HG03064 (cell line): ENCODE results near the gene RFC2.
A peak's percentile ranks its signal among the peaks of the same experiment; 100 is the strongest.

Experiments
- ATAC-seq: cut with Tn5 transposase; IDR thresholded peaks from one replicate; pipeline ENCODE4 v1.9.1; 2021; ENCODE audit warnings: low read depth; ENCODE audit not compliant: unreplicated experiment

RFC2 gene

DNA sequence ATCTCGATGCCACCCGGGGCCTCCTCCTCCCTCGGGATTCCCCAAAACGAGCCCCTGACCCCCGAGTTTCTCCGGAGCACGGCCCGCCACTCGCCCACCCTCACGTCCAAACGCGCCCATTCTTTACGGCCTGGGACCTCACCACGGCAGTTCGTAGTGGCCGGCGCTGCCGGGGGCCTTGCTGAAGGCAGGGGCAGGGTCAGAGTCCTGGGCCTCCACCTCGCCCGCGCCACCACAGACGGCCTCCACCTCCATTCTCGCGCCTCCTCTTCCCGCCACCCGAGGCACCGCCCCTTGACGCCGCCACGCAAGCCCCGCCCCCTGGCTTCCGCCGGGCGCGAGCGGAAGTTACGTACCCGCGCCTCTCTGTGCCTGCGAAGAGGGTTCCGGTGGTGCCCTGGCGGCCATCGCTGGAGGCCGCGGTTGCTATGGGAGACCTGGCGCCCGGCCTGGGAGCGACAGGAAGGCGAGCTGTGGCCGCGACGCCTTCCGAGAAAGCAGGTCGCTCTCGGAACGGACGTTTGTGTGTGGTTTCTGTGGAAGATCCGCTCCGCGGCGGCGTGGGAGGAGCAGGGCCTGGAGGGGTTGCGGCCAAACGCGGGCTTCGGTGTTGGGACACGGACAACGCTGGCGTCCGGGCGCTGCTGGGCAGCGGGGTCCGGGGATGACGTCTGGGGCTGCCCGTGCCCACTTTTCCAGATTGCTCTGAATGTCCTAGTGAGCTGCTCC, at the start of gene RFC2:
TSS of gene RFC2 (minus strand) at position 271 of the 729 bp plus-strand sequence. CDS start at position 255, 16 bp downstream.
- ATAC-seq = peak; percentile 92

DNA sequence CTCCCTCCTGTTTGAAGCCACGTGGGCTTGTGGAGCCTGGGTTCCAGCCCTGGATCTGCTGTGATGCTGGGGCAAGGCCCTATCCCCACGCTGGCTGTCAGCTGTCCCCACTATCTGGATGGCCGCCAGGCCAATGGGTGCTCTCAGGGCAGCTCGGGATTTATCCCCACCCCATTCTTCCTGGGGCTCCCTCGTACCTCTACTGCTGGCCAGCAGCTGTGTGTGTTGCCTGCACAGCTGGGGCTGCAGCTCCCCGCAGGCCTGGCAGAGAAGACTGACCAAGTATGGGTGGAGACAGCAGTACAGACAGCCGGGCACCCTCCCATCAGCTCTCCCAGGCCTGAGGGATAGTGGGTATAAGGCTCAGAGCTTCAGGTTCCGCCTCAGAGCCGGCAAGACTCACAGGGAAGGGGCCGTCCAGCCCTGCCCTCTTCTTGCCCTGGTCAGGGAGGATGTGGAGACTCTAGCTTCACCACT, 48.6 kb upstream of the RFC2 start:
- ATAC-seq = no peak

DNA sequence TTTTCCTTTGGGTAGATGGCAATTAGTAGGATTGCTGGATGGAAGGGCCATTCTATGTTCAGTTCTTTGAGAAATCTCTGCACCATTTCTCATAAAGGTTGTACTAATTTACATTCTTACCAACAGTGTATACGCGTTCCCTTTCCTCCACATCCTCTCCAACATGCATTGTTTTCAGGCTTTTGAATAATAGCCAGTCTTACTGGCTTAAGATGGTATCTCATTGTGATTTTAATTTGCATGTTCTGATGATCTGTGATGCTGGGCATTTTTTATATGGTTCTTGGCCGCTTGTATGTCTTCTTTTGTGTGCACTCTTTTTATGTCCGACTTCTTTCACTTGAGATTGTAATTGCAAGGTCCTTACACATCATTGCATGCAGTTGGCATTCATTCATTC, 46.7 kb upstream of the RFC2 start:
- ATAC-seq = no peak

DNA sequence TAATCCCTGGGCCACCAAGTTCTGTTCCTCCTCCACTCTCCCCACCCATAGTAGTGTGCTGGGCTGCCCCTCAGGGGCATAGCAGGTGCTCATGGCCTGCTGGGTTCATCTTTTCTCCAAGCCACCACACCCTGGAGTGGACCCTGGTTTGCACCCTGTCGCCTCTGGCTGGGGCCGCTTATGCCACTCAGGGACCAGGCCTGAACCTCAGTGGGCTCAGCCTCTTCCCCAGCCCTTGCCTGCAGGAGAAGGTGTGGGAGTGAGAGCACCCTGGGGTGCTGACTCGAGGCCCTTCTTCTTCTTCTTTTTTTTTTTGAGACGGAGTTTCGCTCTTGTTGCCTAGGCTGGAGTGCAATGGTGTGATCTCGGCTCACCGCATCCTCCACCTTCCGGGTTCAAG, 45.2 kb upstream of the RFC2 start:
- ATAC-seq = no peak

DNA sequence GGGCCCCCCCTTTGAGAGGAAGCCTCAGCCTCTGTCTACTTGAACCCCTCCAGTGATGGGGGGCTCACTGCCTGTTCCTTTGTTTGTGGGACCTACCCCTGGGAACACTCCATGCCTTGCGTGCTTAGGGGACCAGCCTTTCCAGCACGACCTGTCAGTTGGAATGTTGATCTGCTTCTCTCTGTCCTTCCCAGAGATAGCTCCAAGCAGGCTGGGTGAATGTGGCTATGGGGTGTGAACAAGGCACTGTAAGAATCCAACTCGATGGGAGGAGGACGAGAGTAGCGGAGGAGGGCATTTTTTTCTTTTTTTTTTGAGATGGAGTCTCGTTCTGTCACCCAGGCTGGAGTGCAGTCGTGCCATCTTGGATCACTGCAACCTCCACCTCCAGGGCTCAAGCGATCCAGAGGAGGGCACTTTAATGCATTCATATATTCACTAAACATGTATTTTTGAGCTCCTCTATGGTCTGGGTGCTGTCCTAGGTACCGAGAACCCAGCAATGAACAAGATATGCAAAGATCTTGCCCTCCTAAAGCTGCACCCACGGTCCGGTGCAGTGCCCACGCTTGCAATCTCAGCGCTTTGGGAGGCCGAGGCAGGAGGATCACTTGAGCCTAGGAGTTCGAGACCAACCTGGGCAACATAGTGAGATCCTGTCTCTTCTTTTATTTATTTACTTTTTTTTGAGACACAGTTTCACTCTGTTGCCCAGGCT, 43.5 kb upstream of the RFC2 start:
- no peak for ATAC-seq

DNA sequence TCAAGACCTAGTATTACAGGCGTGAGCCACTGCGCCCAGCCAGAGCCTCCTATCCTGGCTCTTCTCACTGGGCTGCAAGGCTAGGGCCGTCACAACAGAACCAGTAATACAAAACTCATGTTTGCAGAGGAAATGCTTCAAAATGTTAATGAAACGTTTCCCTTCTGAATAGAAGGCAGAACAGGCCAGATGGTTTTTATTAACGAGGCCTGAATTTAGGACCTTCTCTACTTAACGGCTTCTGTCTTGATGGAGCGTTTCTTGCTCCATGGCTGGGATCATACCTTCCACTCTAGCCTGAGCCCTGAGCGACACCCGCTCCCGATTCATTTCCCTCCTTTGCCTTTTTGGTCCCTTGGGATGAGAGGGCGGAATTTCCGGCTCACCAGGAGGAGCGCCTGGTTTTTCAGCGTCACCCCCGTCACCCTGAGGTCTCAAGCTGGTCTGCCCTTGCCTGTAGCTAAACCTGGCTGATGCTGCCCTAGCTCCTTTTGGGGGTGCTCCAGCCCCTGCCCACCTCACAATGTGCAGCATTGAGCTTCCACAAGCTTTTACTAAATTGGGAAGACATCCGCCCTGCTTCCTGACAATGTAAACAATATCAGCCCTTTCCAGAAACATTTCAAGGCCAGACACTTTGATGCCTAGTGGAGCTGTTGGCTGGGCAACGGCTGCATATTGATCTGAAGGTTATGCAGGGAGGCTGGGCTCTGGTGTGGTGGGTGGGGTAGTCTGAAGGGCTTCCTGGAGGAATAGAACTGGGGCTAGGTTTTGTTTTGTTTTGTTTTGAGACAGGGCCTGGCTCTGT, 40.2 kb upstream of the RFC2 start:
- ATAC-seq = no peak

DNA sequence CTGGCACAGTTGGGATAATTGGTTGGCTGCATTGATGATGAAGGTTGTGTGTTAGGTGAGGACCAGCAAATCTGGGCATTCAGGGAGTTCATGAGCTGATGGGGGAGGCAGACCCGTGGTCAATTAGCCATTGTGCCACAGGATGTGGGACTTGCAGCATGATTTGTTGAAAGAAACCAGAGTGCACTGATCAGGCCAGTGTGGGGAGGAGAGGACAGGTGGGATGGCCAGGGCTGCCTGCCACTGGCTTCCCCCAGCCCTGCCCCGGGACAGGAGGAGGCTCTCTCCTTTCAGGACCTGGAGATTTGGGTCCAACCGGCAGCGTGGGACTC, 39.3 kb upstream of the RFC2 start:
- ATAC-seq = no peak

DNA sequence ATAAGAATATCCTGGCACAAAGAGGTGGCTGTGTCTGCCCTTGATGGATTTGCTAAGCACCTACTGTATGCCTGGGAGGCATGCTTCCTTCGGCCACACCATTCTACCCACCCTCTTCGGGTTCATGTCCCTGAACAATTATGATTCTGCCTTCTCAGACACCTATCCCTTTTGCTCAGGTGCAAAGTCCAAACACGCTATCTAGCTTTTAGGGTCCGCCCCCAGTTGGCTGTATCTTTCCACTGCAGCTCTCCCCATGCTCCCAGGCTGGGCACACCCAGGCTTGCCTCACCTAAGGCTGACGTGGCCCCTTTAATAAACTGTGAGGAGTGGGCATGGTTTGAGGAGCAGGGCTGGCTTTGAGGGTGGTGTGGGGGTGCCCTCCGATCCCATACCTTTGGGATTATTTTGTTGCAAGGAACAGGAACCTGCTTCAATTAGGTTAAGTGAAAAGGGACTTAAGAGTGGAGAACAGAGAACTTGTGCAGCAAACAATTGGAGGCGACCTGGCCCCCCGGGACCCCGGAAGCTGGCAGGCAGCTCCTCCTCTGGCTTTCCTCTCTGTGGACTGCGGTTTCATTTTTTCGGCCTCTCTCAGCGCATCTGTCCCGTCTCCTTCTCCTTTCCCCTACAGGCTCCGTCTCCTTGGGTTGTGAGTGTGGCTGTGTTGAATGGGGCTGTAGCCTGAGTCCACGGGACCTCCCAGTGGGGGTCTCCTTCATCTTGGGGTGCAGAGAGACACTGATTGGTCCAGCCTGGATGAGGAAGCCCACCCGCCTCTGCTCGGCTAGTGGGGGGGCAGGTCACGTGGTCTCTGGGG, 38.8 kb upstream of the RFC2 start:
- no peak for ATAC-seq

DNA sequence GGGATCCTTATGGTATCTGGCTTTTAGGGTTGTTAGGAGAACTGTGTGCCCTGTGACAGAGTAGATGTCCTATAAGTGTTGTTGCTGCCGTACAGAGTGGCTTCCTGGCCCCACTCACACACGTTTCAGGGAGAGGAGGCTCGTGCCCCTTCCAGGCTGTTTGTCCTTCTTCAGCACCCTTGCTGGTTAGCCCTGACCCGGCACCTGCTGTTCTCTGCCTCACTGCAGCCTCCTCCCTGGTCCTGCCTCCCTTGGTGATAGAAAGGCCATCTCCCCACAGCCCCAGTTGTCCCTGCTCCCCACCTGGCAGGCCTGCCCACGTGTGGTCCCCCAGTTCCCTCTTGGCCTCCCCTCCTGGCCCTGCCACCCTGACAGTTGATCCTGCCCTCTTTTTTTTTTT, 37.3 kb upstream of the RFC2 start:
- ATAC-seq = no peak

DNA sequence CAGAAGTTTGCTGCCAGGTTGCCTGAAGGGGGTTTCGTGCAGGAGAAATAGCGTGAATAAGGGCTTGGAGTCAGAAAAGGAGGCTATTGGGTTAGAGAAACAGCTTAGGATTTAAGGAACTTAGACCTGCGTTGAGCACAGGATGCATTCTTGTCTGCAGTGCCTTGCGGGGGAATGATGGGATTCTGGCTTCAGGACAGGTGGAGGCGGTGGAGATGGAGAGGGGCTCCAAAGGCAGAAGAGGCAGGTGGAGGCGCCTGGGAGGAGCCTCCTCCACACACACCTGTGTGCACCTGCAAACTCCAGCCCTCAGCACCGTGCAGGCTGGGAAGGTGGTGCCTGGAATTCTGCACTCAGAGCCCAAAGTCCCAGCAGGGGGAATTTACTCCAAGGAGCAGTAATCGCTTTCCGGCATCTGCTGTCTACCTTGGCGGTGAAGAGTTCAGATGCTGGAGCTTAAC, 36.8 kb upstream of the RFC2 start:
- ATAC-seq = no peak

DNA sequence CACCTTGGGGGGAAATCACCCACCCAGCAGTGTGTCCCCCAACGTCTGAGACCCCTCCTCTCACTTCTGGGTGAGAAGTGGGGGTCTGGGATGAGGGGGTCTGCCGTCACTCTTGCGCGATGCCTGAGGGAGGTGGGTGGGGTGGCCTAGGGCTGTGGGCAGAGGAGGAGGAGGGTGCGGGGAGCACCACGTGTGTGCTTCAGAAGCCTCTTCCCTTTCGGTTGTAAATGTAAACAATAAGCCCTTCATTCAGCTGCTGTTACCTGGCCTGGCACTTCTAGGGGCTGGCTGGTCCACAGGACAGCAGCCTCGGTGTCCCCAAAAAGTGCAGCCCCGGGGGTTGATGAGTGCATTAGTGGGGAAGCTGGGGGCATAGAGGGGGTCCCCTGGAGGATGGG, 36.4 kb upstream of the RFC2 start:
- no peak for ATAC-seq

DNA sequence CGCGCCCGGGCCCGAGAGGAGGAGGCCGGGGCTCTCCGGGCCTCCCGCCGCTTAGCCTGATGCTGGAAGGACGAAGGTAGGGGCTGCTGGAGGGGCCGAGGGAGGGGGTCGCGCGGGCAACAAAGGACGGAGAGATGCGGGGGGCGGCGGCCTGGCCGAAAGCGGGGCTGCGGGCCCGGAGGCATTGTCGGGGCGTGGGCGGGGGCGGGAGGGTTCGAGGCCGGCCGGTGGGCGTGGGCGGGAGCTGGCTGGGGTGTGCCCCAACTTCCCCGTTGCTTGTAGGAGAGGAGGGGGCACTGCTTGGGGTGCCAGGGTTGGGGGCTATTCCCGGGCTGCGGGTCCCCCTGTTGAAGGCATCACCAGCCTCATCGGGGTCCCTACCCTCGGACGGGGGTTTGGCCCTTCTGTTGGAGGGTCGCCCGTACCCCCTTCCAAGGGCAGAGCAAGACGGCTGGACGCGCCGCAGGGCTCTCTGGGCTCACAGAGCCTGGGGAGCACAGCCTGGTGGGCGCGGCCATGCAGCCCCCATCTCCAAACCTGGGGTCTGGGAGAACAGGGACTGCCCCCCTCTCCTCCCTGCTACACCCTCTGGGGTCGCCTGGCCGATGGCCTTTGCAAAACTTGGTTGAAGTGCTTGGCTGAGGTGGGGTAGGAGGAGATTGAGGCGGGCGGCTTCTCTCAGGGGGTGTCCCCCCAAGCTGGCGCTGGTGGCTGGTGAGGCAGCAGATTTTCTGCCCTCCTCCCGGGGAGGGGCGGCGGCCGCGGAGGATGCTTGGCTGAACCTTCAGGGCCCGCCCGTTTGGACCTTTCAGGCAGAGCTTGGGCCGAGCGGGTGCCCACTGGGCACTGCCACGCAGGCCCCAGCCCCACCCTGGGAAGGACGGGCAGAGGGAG, 35.7 kb upstream of the RFC2 start:
- ATAC-seq = no peak

DNA sequence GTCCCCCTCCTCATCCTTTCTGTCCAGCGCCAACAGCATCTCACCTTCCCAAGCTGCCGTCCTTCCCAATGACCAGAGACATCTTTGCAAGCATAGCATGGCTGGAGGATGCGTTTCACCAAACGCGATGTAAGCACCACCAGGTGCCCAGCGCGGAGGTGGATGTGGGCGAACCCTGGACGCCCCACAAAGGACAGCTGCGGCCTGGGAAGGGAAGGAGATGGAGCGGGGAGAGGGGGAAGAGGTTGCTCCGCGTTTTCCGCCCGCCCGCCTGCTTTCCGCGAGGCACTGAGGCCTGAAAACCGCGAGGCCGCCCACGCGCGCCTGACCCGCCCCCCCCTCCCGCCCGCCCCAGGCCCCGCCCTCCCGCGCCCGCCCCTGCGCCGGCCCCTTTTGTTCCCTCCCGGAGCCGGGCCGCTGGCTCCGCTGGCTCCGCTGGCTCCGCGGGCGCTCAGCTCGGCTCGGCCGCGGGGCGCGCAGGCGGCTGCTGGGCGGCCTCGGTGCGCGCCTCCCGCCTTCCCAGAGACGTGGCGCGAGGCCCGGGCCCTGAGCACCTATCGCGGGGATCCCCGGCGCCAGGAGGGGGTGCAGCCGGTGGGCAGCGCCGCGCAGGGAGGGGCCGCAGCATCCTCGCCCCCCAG, 34.9 kb upstream of the RFC2 start, which contains the start of gene CLIP2:
TSS of gene CLIP2 (plus strand) at position 390 of the 641 bp plus-strand sequence. CDS start 28,140 bp downstream, outside the sequence.
- ATAC-seq = no peak

DNA sequence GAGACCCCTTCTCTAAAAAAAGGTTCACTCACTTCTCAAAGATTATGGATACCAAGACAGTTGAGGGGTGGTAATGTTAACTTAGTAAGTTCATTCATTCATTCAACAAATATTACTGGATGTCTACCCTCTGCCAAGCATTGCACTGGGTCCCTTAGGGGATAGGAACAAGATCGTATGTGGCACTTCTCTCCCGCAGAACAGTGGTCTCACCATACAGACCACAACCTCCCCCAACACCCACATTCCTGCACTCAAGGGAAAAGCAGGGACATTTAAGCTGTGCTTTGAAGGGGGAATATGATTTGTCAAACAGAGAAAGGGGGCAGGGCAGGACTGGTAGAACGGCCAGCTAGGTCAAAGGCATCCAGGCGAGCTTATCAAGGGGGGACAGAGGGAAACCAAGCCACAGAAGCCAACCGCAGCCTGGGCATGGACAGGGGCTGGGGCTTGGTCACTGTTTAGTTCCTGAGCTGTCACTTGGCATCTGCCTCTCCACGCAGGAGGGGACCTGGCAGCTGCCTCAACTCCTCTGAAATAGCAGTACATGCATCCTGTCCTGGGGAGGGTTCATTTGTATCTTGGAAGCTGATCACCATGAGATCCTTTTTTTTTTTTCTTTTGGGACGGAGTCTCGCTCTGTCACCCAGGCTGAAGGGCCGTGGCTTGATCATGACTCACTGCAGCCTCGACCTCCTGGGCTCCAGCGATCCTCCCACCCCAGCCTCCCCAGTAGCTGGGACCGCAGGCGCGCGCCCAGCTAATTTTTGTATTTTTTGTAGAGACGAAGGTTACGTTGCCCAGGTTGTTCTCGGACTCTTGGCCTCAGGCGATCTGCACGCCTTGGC, 34.1 kb upstream of the RFC2 start:
- ATAC-seq = no peak

DNA sequence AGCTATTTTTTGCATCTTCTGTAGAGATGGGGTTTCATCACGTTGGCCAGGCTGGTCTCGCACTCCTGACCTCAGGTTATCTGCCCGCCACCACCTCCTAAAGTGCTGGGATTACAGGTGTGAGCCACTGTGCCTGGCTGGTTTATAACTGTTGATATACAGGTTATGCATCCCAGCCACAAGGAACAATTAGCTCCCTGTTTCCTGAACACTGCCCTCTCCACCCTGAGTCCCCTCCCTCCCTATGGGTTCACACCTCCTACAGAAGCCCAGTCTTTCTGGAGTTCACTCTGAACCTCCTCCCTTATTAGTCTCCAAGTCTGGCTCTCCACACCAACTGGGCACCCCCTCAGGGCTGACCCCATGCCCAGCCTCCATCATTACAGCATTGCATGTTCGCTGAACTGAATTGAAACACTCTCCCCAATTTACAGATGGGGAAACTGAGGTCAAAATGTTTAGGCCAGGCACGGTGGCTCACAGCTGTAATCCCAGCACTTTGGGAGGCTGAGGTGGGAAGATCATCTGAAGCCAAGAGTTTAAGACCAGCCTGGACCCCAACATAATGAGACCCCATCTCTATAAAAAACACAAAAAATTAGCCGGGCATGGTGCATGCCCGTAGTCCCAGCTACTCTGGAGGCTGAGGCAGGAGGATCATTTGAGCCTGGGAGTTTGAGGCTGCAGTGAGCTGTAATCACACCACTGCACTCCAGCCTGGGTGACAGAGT, 33.3 kb upstream of the RFC2 start:
- no peak for ATAC-seq

DNA sequence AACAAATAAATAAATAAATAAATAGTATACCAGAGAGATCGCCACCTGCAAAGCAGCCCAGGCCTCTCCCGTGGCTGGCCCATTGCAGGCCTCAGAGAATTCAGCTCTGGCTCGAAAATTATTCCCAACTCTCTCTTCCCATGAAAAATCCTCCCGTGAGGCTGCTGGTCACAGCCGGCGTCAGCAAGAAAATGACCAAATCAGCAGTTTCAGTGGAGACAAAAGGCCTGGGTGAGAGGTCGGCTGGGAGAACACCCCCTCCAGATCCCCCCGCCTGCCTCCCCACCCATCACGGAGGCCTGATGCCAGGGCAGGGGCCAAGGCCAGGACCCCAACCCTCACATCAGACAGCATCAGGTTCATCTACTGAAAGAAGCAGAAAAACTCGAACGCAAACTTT, 31.9 kb upstream of the RFC2 start:
- no peak for ATAC-seq

DNA sequence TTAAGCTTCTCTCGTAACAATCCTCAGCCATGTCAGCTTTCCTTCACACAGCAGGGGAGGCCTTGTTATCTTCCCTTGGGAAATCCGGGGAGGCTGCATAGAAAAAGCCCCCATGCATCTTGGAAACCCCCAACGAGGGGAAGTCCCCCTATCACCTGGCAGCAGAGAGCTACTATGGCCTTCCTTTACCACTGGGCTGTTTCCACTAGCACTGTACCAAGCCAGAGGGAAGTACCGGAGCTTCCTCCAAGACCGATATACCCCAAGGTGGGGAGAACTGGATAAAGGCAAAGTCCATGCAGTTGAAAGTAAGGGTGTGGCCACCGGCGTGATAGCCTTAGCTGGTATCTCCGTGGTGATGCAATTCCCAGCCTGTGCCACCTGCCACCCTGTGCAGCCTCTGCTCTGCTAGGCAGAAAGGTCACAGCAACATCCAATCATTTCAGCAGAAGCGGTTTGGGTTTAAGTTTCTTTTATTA, 30.6 kb upstream of the RFC2 start:
- no peak for ATAC-seq
